Bronchial epithelial cell (primary cell): ENCODE data around the gene MAGEC3. TPM values are rescaled to one million over a fixed set of nuclear protein-coding genes. Genes with fewer than 3 reads are reported as not detected.

ENCODE experiments used
- DNase-seq: peaks from one replicate; pipeline ENCODE4 v3.0.0-alpha.2; 2010; ENCODE audit warnings: low read depth
- FAIRE-seq: peaks from 2 replicates; lab custom pipeline; 2011; peaks lifted over from hg19 to GRCh38; lab: Jason Lieb, UNC
- H3K27me3 ChIP-seq: 2 replicates; pipeline ENCODE4 v1.5.1; 2011; ENCODE audit warnings: low read length; ENCODE audit not compliant: control insufficient read depth, insufficient read depth
- H3K36me3 ChIP-seq: 2 replicates; pipeline ENCODE4 v1.5.1; 2011; ENCODE audit warnings: low read length; ENCODE audit not compliant: control insufficient read depth, insufficient read depth
- H3K4me3 ChIP-seq: 2 replicates; pipeline ENCODE4 v1.5.1; 2011; ENCODE audit warnings: mild to moderate bottlenecking, low read depth, low read length, control low read depth
- CTCF ChIP-seq: IDR thresholded peaks from 2 replicates; pipeline ENCODE4 v1.5.1; 2011; ENCODE audit warnings: mild to moderate bottlenecking, moderate library complexity, low read length, control low read depth, inconsistent platforms; ENCODE audit not compliant: insufficient read depth, severe bottlenecking
- total RNA-seq: library from RNA; depleted of rRNA; stranded (reverse); fragments of >200 nt; gene quantifications from 2 replicates; pipeline ENCODE4 v1.2.1, GENCODE V29; 2014

The MAGEC3 gene
- total RNA-seq, 1 donor from 2014 or later: not detected

- Histone ChIP-seq H3K36me3 (no peaks in the 10 kb centered on the region), H3K4me3 (no peak overlapping the region), H3K27me3 (no peaks in the 10 kb centered on the region)
- FAIRE-seq (no peak), DNase-seq (no peak)
- TF ChIP-seq CTCF: no peak
These were observed 86.2 kb downstream of the MAGEC3 start for GRCh38 chrX:141924293-141924692.

- DNase-seq (no peak), FAIRE-seq (no peak)
- no peak for TF ChIP-seq CTCF
- no peaks in the 10 kb centered on the region for H3K27me3 ChIP-seq
- H3K36me3 ChIP-seq: no peaks in the 10 kb centered on the region
- no peak overlapping the region for H3K4me3 ChIP-seq
These were observed 90.3 kb downstream of the MAGEC3 start for GRCh38 chrX:141928432-141928831.

- no peaks in the 10 kb centered on the region for H3K27me3 ChIP-seq
- no peak for TF ChIP-seq CTCF
- DNase-seq (no peak), FAIRE-seq (no peak)
- H3K4me3 ChIP-seq: no peak overlapping the region
- H3K36me3 ChIP-seq: no peaks in the 10 kb centered on the region
These were observed 96.0 kb downstream of the MAGEC3 start for GRCh38 chrX:141934059-141934641.

- no peak overlapping the region for H3K4me3 ChIP-seq
- FAIRE-seq (no peak), DNase-seq (no peak)
- no peak for TF ChIP-seq CTCF
- H3K27me3 ChIP-seq: no peaks in the 10 kb centered on the region
- no peaks in the 10 kb centered on the region for H3K36me3 ChIP-seq
These were observed 97.5 kb downstream of the MAGEC3 start for GRCh38 chrX:141935645-141936044.

- DNase-seq (no peak), FAIRE-seq (no peak)
- no peaks in the 10 kb centered on the region for H3K36me3 ChIP-seq
- H3K27me3 ChIP-seq: no peaks in the 10 kb centered on the region
- no peak overlapping the region for H3K4me3 ChIP-seq
- TF ChIP-seq CTCF: no peak
These were observed 98.0 kb downstream of the MAGEC3 start for GRCh38 chrX:141936080-141936479.

GRCh38 chrX:141941234-141941633 lies 103.1 kb downstream of the MAGEC3 start:
- H3K27me3 ChIP-seq: no peaks in the 10 kb centered on the region
- FAIRE-seq: no peak
- TF ChIP-seq CTCF: no peak
- H3K36me3 ChIP-seq: no peaks in the 10 kb centered on the region
- no peak overlapping the region for H3K4me3 ChIP-seq
- DNase-seq: no peak
